GM12873 (cell line): ENCODE results near the gene BET1.

Source experiments
- CTCF ChIP-seq: IDR thresholded peaks from 2 replicates; pipeline ENCODE4 v1.5.1; 2012; ENCODE audit warnings: low read depth, mild to moderate bottlenecking, moderate library complexity, low read length, control low read depth; ENCODE audit not compliant: insufficient read depth; ENCODE audit errors: missing control alignments

BET1 gene

DNA sequence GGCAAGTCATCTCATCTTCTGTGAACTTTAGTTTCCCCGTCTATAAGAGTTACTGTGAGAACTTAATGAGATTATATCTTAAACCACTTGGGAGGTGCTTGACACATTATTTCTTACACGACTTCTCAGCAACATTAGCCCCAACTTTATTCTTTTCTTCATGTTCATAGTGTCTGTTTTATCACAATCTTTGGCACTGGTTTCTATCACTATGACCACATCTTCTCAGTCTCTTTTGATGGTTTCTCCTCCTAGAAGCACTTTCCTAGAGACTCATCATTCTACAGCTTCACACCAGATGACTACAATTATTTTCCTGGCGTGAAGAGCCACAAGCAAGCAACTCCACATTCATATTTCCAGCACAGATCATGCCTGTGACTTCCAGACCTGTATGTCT lies 26.5 kb upstream of the BET1 start:
- no peak for TF ChIP-seq CTCF

- TF ChIP-seq CTCF = no peak
These were observed 25.8 kb upstream of the BET1 start for GRCh38 chr7:94029976-94030375.

DNA sequence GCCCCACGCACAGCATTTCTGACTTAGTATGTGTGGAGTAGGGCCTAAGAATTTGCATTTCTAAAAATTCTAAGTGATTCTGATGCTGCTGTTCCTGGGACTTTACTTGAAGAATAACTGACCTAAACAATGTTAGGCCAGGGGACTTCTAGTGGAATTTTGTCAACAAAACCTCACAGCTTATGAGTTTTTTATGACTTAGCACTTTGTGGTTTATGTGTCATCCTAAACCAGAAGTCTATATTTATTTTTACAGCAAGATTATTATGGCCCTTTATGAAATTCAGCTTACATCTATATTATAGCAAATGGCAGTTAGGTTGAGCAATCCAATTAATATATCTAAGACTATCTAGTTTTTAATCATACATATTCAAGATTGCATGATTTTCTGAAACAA lies 24.6 kb upstream of the BET1 start:
- TF ChIP-seq CTCF = no peak

DNA sequence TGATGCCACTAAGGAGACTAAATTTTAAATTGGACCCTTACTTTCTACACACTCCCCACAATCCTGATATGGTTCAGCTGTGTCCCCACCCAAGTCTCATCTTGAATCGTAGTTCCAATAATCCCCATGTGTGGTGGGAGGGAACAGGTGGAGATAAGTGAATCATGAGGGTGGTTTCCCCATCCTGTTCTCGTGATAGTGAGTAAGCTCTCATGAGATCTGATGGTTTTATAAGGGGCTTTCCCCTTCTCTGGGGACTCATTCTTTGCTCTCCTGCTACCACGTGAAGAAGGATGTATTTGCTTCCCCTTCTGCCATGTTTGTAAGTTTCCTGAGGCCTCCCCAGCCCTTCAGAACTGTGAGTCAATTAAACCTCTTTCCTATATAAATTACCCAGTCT lies 18.4 kb upstream of the BET1 start:
- TF ChIP-seq CTCF = no peak

- no peak for TF ChIP-seq CTCF
These were observed 12.6 kb upstream of the BET1 start for GRCh38 chr7:94016786-94017185.

GRCh38 chr7:94015538-94015937 lies 11.4 kb upstream of the BET1 start:
- no peak for TF ChIP-seq CTCF

DNA sequence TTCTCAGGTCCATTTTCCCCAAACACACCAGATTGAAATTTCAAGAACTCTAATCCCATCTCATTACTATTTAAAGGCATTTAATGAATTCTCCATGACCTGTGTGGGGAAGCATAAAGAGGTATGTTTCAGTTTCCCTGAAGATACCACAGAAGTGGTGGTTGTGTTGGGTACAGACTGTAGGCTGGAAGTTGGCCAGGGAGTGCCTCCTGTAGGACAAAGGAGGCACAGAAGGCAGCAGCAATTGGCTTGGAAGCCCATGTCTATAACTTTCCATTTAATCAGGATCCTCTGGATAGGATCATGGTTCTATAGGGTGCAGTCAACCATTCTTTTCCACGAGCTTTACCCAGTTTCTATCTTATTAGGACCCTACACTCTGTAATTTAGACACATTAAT lies 8.6 kb upstream of the BET1 start:
- peak; percentile 13 for TF ChIP-seq CTCF
